22Rv1 (cell line): ENCODE measurements around the gene CKS1B.
A peak's percentile ranks its signal among the peaks of the same experiment; 100 is the strongest.

Experiments used
- H3K27ac ChIP-seq: fragments of 450-650 bp; 2 replicates; pipeline ENCODE4 v1.5.1; 2017
- CTCF ChIP-seq: fragments of 450-650 bp; IDR thresholded peaks from 2 replicates; pipeline ENCODE4 v1.5.1; 2017; ENCODE audit warnings: mild to moderate bottlenecking
- ZFX ChIP-seq: fragments of 450-650 bp; IDR thresholded peaks from 2 replicates; pipeline ENCODE4 v1.6.1; 2017; ENCODE audit warnings: antibody characterized with exemption, borderline replicate concordance

Gene CKS1B

GRCh38 chr1:154936555-154937084 is 37.9 kb upstream of the CKS1B start, which contains the start of gene PMVK:
TSS of gene PMVK (minus strand) at chr1:154936719. CDS start at chr1:154936685, 34 bp downstream.
- peak; percentile 64 for TF ChIP-seq CTCF
- TF ChIP-seq ZFX, result no peak
- H3K27ac ChIP-seq, result peak within 1 kb of the TSS; percentile 99

GRCh38 chr1:154937085-154937987 is 37.1 kb upstream of the CKS1B start:
- H3K27ac ChIP-seq, result peak overlapping the region; percentile 99
- TF ChIP-seq ZFX (no peak), CTCF (peak; percentile 32; the same call in 1 of the 2 replicates)

- peak overlapping the region; percentile 99 for H3K27ac ChIP-seq
- no peak for TF ChIP-seq CTCF
- TF ChIP-seq ZFX, result no peak
These were observed 36.5 kb upstream of the CKS1B start for GRCh38 chr1:154937988-154938386.

DNA sequence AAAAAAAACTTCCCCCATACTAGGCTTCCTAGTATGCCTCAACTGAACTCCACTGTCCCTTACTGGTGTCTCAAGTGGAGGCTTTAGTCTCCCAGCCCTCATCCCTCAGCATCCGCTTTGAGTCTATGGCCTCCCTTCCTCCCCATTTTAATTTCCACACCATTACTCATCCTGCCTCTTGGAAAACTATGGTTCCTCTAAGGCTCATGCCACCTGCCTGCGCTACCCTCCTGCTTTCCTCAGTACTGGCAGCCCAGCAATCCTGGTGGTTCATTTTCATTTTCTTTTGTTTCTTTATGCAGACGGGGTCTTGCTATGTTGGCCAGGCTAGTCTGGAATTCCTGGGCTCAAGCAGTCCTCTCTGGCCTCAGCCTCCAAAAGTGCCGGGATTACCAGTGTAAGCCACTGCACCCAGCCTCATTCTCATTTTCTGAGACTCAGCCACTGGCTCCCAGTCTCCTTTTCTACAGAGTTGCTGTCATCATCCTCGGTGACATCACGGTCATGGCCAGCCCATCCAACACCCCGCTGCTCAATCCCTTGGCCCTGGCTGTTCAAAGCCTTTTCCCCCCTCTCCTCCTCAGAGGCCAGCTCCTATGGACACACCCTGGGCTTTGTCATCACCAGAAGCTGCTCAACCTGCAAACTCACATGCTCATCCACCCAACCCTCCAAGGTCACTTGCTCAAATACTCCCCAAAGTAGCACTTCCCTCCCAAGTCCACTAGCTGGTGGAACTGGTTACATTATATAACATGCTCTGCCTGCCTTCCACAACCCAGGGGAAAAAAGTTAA is 35.7 kb upstream of the CKS1B start:
- H3K27ac ChIP-seq, result peak overlapping the region; percentile 99
- TF ChIP-seq CTCF, result no peak
- no peak for TF ChIP-seq ZFX

DNA sequence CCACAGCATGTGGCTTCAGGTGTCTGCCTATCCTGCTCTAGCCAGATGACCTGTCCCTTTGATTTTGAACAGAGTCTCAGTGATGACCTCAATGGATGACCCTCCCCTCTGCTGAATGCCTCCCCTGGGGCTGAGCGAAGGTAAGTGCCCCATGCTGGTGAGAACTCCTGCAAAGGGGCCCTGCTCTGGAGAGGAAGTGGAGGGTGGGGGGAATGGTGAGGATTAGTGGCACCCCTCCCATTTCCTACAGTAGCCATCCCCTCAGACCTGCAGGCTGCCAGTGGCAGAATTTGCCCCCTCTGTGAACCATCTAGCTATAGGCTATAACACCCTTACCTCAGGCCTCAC is 34.3 kb upstream of the CKS1B start:
- TF ChIP-seq CTCF, result no peak
- TF ChIP-seq ZFX, result no peak
- no peak overlapping the region for H3K27ac ChIP-seq

- H3K27ac ChIP-seq, result no peak overlapping the region
- TF ChIP-seq ZFX (no peak), CTCF (no peak)
These were observed 33.8 kb upstream of the CKS1B start for GRCh38 chr1:154940651-154941194.
